GM19099 (cell line): ENCODE data around the gene SP3.

Experiments
- POLR2A ChIP-seq: IDR thresholded peaks from 3 replicates; pipeline ENCODE4 v1.6.1; 2011; ENCODE audit warnings: low read depth; ENCODE audit not compliant: insufficient read length; ENCODE audit errors: extremely low read depth

The SP3 gene

GRCh38 chr2:173903601-173904394 lies 61.4 kb downstream of the SP3 start:
- TF ChIP-seq POLR2A = no peak

GRCh38 chr2:173898996-173899395 lies 66.2 kb downstream of the SP3 start:
- TF ChIP-seq POLR2A = no peak

GRCh38 chr2:173898178-173898668 lies 67.0 kb downstream of the SP3 start:
- peak; percentile 38 for TF ChIP-seq POLR2A

DNA sequence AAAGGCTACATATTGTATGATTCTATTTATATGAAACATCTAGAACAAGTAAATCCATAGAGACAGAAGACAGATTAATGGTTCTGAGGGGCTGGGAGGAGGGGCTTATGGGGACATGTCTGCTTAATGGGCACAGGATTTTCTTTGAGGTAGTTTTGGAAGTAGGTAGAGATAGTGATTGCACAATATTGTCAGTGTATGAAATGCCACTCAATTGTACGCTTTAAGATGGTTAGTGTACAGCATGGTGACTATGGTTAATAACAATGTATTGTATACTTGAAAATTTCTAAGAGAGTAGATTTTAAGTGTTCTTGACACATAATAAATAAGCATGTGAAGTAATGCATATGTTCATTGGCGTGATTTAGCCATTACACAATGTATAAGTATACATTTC lies 68.4 kb downstream of the SP3 start:
- no peak for TF ChIP-seq POLR2A

- no peak for TF ChIP-seq POLR2A
These were observed 72.8 kb downstream of the SP3 start for GRCh38 chr2:173892341-173892740.

GRCh38 chr2:173891315-173892037 lies 73.7 kb downstream of the SP3 start:
- TF ChIP-seq POLR2A = no peak

GRCh38 chr2:173886613-173887012 lies 78.6 kb downstream of the SP3 start:
- TF ChIP-seq POLR2A = no peak

DNA sequence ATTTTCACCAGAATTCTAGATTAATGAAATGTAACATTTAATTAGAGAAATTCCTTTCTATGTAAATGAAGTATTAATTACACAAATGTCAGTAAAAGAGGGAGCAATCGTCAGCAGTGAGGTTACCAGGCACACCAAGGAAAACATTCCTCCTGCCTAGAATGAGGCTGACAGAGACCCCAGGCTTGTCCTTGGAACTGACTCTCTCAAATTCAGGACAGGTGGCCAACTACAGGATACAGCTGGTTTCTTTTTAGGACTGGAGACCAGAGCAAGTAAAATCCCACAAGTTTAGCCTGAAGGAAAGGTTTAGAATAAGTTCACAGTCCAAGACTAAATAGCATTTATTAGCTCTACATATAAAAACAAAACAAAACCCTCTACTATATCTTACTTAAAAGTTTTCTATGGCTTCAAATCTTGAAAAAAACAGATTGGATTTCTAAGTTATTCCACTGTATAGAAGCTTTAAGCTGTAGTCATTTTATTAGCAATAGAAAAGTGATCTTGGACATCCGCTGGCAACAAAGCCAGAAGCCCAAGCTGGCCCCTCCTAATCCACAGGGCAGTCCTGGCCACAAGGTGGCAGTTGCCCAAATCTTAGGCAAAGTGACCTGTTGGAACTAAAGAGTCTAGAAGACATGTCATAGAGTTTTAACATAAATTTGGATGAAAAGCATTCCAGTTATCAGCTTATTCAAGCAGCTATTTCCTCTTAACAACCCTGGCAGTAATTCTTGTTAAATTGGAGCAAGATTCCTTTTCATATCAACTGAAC lies 81.0 kb downstream of the SP3 start:
- TF ChIP-seq POLR2A = no peak

DNA sequence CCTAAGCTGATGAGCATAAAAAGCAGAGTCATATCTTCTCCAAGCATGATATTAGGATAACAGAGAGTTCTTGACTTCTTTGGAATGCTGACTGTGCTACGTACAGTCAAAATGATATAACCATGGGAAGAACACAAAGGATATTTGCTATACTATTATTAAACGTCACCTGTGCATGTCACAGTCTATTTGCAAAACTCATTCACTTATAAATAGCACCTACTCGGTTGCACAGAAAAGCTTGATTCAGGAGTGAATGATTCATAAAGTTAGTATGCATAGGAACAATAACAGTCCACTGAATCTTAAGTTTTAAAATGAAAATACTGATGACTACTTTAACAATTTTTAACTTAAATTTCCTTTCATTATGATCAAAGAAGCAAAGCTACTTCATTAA lies 83.3 kb downstream of the SP3 start:
- TF ChIP-seq POLR2A = no peak

GRCh38 chr2:173881461-173881860 lies 83.7 kb downstream of the SP3 start:
- TF ChIP-seq POLR2A = no peak

DNA sequence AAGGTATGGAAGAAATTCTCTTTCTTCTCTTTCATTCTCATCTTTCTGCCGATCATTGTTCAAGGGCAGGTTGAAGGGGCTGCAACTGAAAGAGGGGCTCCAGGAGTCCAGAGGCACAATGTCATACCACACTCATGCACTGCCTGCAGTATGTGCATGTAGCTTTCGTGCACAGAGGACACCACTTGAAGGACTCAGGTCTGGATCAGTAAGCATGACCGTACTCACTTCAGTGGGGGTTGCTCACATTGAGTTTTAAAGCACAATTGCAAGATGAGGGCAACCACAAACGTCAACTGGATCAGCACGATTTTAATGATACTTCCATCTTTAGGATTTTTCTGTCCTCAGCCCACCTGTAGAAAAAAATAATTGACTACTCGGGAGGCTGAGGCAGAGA lies 84.6 kb downstream of the SP3 start:
- TF ChIP-seq POLR2A = no peak

GRCh38 chr2:173876833-173877413 lies 88.2 kb downstream of the SP3 start:
- no peak for TF ChIP-seq POLR2A

- TF ChIP-seq POLR2A = no peak
These were observed 90.3 kb downstream of the SP3 start for GRCh38 chr2:173874894-173875237.

- TF ChIP-seq POLR2A = no peak
These were observed 90.9 kb downstream of the SP3 start for GRCh38 chr2:173874003-173874893.
